GM06990 (cell line): ENCODE measurements around the gene STK11IP.

Source experiments
- DNase-seq: peaks from one replicate; pipeline ENCODE4 v3.0.0-alpha.2; 2011; ENCODE audit not compliant: insufficient read length; ENCODE audit errors: extremely low read depth
- H3K27me3 ChIP-seq: replicated peaks from 2 replicates; pipeline ENCODE4 v1.6.0; 2011; ENCODE audit warnings: low read length; ENCODE audit not compliant: control insufficient read depth, insufficient read depth
- H3K36me3 ChIP-seq: 2 replicates; pipeline ENCODE4 v1.5.1; 2011; ENCODE audit warnings: low read length; ENCODE audit not compliant: control insufficient read depth, insufficient read depth
- H3K4me3 ChIP-seq: replicated peaks from 2 replicates; pipeline ENCODE4 v1.5.1; 2011; ENCODE audit warnings: low read depth, mild to moderate bottlenecking, control low read depth, low read length
- CTCF ChIP-seq: IDR thresholded peaks from 2 replicates; pipeline ENCODE4 v1.5.1; 2011; ENCODE audit warnings: low read length, control low read depth, mild to moderate bottlenecking, inconsistent platforms; ENCODE audit not compliant: insufficient read depth, poor library complexity, severe bottlenecking

STK11IP gene

DNA sequence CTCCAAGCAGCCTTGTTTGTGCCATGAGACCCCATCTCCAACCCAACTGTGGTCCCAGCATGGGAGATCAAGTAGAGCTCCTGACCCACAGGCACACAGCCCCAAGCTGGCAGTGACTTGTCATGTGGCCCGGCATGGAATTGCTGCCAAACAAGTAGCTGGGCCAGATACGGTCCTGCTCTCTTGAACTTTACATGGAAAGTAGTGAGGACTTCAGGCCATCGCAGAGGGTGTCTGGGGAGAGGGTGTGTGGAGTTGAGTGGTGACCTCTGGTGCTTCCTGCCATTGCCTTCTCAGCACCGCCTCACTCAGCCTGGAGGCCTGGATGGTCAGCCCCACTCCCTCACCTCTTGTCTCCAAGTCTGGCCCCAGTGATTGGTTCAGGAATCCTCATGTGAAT lies 18.9 kb downstream of the STK11IP start:
- no peak for TF ChIP-seq CTCF
- DNase-seq, result no peak
- H3K36me3 ChIP-seq, result peaks cover 17% of the 10 kb centered on the region
- H3K4me3 ChIP-seq, result no peak overlapping the region
- no peaks in the 10 kb centered on the region for H3K27me3 ChIP-seq

- H3K4me3 ChIP-seq, result no peak overlapping the region
- H3K27me3 ChIP-seq, result no peaks in the 10 kb centered on the region
- no peak for TF ChIP-seq CTCF
- DNase-seq, result no peak
- peaks cover 14% of the 10 kb centered on the region for H3K36me3 ChIP-seq
Observed at GRCh38 chr2:219618733-219619122, 21.1 kb downstream of the STK11IP start.

- H3K36me3 ChIP-seq, result peaks cover 9% of the 10 kb centered on the region
- H3K4me3 ChIP-seq, result no peak overlapping the region
- no peak for TF ChIP-seq CTCF
- DNase-seq, result no peak
- H3K27me3 ChIP-seq, result no peaks in the 10 kb centered on the region
Observed at GRCh38 chr2:219619235-219619634, 21.6 kb downstream of the STK11IP start.

GRCh38 chr2:219620546-219620945 lies 22.9 kb downstream of the STK11IP start:
- DNase-seq, result no peak
- H3K36me3 ChIP-seq, result peaks cover 4% of the 10 kb centered on the region; the same call in 1 of the 2 replicates
- TF ChIP-seq CTCF, result no peak
- no peak overlapping the region for H3K4me3 ChIP-seq
- no peaks in the 10 kb centered on the region; the same call in 1 of the 2 replicates for H3K27me3 ChIP-seq

DNA sequence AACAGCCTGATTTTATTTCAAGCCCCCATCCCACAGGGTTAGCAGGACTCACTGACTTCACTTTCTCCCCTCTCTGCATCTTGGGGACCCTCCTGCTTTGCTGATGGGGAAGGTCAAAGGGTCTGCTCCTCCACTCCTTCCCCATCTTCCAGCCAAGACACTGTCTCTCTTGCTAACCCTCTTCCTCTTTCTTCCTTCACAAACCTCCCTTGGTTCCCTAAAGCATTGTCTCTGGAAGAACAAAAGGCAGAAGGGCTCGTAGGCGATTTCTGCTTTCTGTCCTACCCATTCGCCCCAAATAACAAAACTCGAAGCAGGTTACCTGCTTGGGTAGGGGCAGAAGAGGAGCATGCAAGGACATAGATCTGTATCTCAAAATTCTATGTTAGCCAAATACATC lies 24.3 kb downstream of the STK11IP start:
- no peak for TF ChIP-seq CTCF
- Histone ChIP-seq H3K27me3 (peaks cover 2% of the 10 kb centered on the region; the same call in 1 of the 2 replicates), H3K4me3 (no peak overlapping the region), H3K36me3 (no peaks in the 10 kb centered on the region)
- DNase-seq, result no peak

DNA sequence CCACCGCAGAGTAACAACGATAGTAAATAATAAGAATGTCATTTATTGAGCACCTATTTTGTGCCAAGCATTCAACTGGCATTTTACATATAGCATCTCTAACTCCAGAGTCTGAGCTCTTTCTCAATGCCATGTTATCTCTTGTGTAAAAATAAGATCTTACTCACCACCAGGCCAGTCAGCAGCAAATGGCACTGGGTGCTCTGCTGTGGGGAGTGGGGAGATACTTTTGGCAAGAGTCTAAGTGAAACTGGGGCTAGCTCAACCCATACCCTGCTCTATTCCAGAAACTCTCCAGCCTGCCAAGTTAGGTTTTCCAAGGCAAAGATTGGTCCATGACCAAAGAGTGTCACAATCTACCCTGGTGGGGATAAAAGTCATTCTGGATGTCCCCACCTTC lies 24.8 kb downstream of the STK11IP start:
- no peak for TF ChIP-seq CTCF
- no peak overlapping the region for H3K4me3 ChIP-seq

More for the DNA sequence above, 24.8 kb downstream of the STK11IP start:
- DNase-seq, result no peak
- Histone ChIP-seq H3K27me3 (peaks cover 2% of the 10 kb centered on the region; the same call in 1 of the 2 replicates), H3K36me3 (no peaks in the 10 kb centered on the region)
